Activated B cell treated with CpG ODN at 0.5 μM for 24 hours (primary cell): ENCODE data around the gene CLEC4M. TPM values are rescaled to one million over a fixed set of nuclear protein-coding genes. Genes with fewer than 3 reads are reported as not detected.

Experiments
- ATAC-seq: fragments of 200-7000 bp; cut with Tn5 transposase; one replicate; pipeline ENCODE4 v1.10.0; 2021; ENCODE audit warnings: low read depth, mild to moderate bottlenecking, moderate library complexity
- CTCF ChIA-PET: fragments of 350-600 bp; sonication (Branson Sonifier 250); formaldehyde crosslinking; loops from one replicate; lab custom pipeline; 2021; ENCODE audit warnings: antibody characterized with exemption; lab: Charles Lee
- POLR2A ChIA-PET: fragments of 350-600 bp; sonication (Branson Sonifier 250); formaldehyde crosslinking; loops from one replicate; lab custom pipeline; 2021; ENCODE audit warnings: antibody characterized with exemption; lab: Charles Lee
- DNase-seq: peaks from one replicate; pipeline ENCODE4 v3.0.0; 2022
- H3K27ac Mint-ChIP-seq: one replicate; pipeline ENCODE4 v1.8.0; 2020; ENCODE audit warnings: mixed read lengths
- H3K27me3 Mint-ChIP-seq: one replicate; pipeline ENCODE4 v1.8.0; 2021; ENCODE audit warnings: mixed read lengths
- H3K36me3 Mint-ChIP-seq: one replicate; pipeline ENCODE4 v1.8.0; 2021; ENCODE audit warnings: low read depth, mixed read lengths
- H3K4me1 Mint-ChIP-seq: one replicate; pipeline ENCODE4 v1.8.0; 2021; ENCODE audit warnings: mixed read lengths
- H3K4me3 Mint-ChIP-seq: one replicate; pipeline ENCODE4 v1.8.0; 2020; ENCODE audit warnings: mild to moderate bottlenecking, mixed read lengths
- H3K9me3 Mint-ChIP-seq: one replicate; pipeline ENCODE4 v1.8.0; 2020; ENCODE audit warnings: mixed read lengths
- CTCF ChIP-seq: fragments of 200-600 bp; IDR thresholded peaks from one replicate; pipeline ENCODE4 v1.8.0; 2022; ENCODE audit warnings: antibody characterized with exemption, mild to moderate bottlenecking
- intact Hi-C: fragments of 100-400 bp; cut with micrococcal nuclease; formaldehyde crosslinking; loops from one replicate; pipeline ENCODE4 v1.15.1; 2024
- total RNA-seq: library from RNA; stranded (reverse); gene quantifications from 2 replicates; pipeline ENCODE4 v1.2.3, GENCODE V29; 2022

CLEC4M gene
- total RNA-seq, 1 donor from 2014 or later = 1.3 TPM

GRCh38 chr19:7739211-7739755, 23.8 kb upstream of the CLEC4M start:
- ChIA-PET CTCF (interaction anchor here (1.4 kb wide), 1 partner anchor 58 kb away, joined by 7 read pairs; the partner anchor contains the start of gene TRAPPC5), POLR2A (interaction anchor here (0.7 to 1.9 kb wide), 2 partner anchors 12 to 37 kb away, joined by 3 to 4 read pairs; partner anchors contain the start of gene FCER2)
- Mint-ChIP-seq H3K4me3 (no peak overlapping the region), H3K4me1 (peaks cover 30% of the 10 kb centered on the region), H3K27me3 (peaks cover 12% of the 10 kb centered on the region), H3K36me3 (no peaks in the 10 kb centered on the region), H3K9me3 (no peaks in the 10 kb centered on the region), H3K27ac (no peak overlapping the region)
- ATAC-seq = no peak
- no peak for DNase-seq
- intact Hi-C loops = no loop called here
- TF ChIP-seq CTCF = no peak

GRCh38 chr19:7739801-7740681, 23.0 kb upstream of the CLEC4M start:
- no peaks in the 10 kb centered on the region for H3K36me3 Mint-ChIP-seq
- H3K9me3 Mint-ChIP-seq = no peaks in the 10 kb centered on the region
- ATAC-seq = no peak
- CTCF ChIA-PET = interaction anchor here (1.4 kb wide), 1 partner anchor 59 kb away, joined by 7 read pairs; the partner anchor contains the start of gene TRAPPC5
- no peak overlapping the region for H3K27ac Mint-ChIP-seq
- no peak overlapping the region for H3K4me3 Mint-ChIP-seq
- intact Hi-C loops = no loop called here
- peaks cover 36% of the 10 kb centered on the region for H3K4me1 Mint-ChIP-seq
- TF ChIP-seq CTCF = no peak
- DNase-seq = peak; percentile 7
- peaks cover 12% of the 10 kb centered on the region for H3K27me3 Mint-ChIP-seq
- POLR2A ChIA-PET = interaction anchor here (0.7 to 1.9 kb wide), 4 partner anchors 11 to 38 kb away, joined by 3 to 6 read pairs (median 4); partner anchors contain the start of gene FCER2

GRCh38 chr19:7740682-7741054, 22.4 kb upstream of the CLEC4M start:
- H3K4me1 Mint-ChIP-seq = peaks cover 39% of the 10 kb centered on the region
- POLR2A ChIA-PET = interaction anchor here (0.7 to 1.4 kb wide), 3 partner anchors 10 to 39 kb away, joined by 3 to 8 read pairs (median 6); partner anchors contain the start of gene FCER2
- H3K36me3 Mint-ChIP-seq = no peaks in the 10 kb centered on the region
- no peak overlapping the region for H3K4me3 Mint-ChIP-seq
- H3K9me3 Mint-ChIP-seq = no peaks in the 10 kb centered on the region
- no peak overlapping the region for H3K27ac Mint-ChIP-seq
- peaks cover 12% of the 10 kb centered on the region for H3K27me3 Mint-ChIP-seq
- CTCF ChIA-PET = no interaction called here
- intact Hi-C loops = no loop called here
- ATAC-seq = no peak
- DNase-seq = no peak
- no peak for TF ChIP-seq CTCF

DNA sequence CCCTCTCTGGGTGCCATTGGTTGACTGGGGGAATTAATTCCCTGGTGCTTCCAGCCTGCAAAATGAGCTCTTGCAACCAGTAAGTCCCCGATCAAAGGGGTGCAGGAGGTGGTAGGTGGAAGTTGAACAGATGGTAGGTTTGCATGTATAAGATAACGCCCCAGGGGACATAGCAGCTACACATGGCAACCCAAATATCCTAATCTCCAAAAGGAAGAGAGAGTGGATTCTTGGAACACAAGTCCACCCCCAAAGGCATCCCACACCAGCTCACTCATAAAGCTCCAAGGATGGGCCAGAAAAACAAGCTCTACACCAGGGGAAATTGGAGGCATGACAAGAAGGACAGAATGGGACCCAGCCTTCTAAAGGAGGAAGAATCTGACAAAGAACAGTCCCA, 20.5 kb upstream of the CLEC4M start:
- Mint-ChIP-seq H3K27me3 (peaks cover 8% of the 10 kb centered on the region), H3K4me3 (peak overlapping the region; percentile 53), H3K9me3 (no peaks in the 10 kb centered on the region), H3K4me1 (peaks cover 50% of the 10 kb centered on the region), H3K27ac (peak overlapping the region; percentile 77), H3K36me3 (no peaks in the 10 kb centered on the region)
- TF ChIP-seq CTCF = no peak
- ChIA-PET POLR2A (interaction anchor here (0.7 to 3.3 kb wide), 10 partner anchors 9 to 98 kb away, joined by 3 to 41 read pairs (median 11); partner anchors contain the start of genes FCER2 and TRAPPC5), CTCF (interaction anchor here (1.1 to 2.4 kb wide), 4 partner anchors 41 to 62 kb away, joined by 3 to 9 read pairs (median 4); partner anchors contain the start of genes FCER2 and TRAPPC5)
- peak; percentile 14 for DNase-seq
- intact Hi-C loops = loop anchor here (2.0 kb wide), 2 partner anchors 20 to 56 kb away; no protein-coding TSS in a partner anchor
- no peak for ATAC-seq
